ENCODE results near the gene COMTD1. TPM values are rescaled to one million over a fixed set of nuclear protein-coding genes. Genes with fewer than 3 reads are reported as not detected.
A peak's percentile ranks its signal among the peaks of the same experiment; 100 is the strongest.

COMTD1 gene
- total and polyA plus RNA-seq, 2 of the 13 experiments (the other 11 are each of a cell fraction or from before 2014, with no cell fraction given) = 11.8 to 18.4 TPM

GRCh38 chr10:75235375-75236177 is at the start of gene COMTD1 (continued):
- TF ChIP-seq AFF4 (CRISPR knock-in tag; IDR thresholded peaks at IDR 0.05) (no peak), TFAP4 (IDR thresholded peaks at IDR 0.05; ENCODE audit: borderline replicate concordance, low read depth) (0 out of 2 replicates have a peak, but pooled peaks have one; percentile 42), THAP9 (CRISPR knock-in tag; IDR thresholded peaks at IDR 0.05; ENCODE audit: borderline replicate concordance) (peak; percentile 16; the same call in 1 of the 2 replicates), ZNF570 (CRISPR knock-in tag; IDR thresholded peaks at IDR 0.05; ENCODE audit: borderline replicate concordance) (no peak), NFIB (CRISPR knock-in tag; IDR thresholded peaks at IDR 0.05; ENCODE audit: borderline replicate concordance) (no peak), KLF16 (CRISPR knock-in tag; IDR thresholded peaks at IDR 0.05) (peak in 1 of 2 experiments; percentile 64; a peak in 2 of 4 replicates), SRY (CRISPR knock-in tag; IDR thresholded peaks at IDR 0.05) (peak; percentile 87), YEATS4 (CRISPR knock-in tag; IDR thresholded peaks at IDR 0.05; ENCODE audit: borderline replicate concordance) (peak; percentile 90), PRPF4 (IDR thresholded peaks at IDR 0.05; ENCODE audit: low read depth, low read length, poor library complexity, severe bottlenecking) (no peak), WIZ (CRISPR knock-in tag; IDR thresholded peaks at IDR 0.05) (peak; percentile 51; the same call in 1 of the 2 replicates), ZBTB4 (CRISPR knock-in tag; IDR thresholded peaks at IDR 0.05; ENCODE audit: borderline replicate concordance) (peak; percentile 45; the same call in 1 of the 2 replicates), ONECUT2 (CRISPR knock-in tag; IDR thresholded peaks at IDR 0.05) (no peak), KDM5A (IDR thresholded peaks at IDR 0.05; ENCODE audit: borderline replicate concordance, low read length) (no peak)
- TF ChIP-seq, protein P1, sequence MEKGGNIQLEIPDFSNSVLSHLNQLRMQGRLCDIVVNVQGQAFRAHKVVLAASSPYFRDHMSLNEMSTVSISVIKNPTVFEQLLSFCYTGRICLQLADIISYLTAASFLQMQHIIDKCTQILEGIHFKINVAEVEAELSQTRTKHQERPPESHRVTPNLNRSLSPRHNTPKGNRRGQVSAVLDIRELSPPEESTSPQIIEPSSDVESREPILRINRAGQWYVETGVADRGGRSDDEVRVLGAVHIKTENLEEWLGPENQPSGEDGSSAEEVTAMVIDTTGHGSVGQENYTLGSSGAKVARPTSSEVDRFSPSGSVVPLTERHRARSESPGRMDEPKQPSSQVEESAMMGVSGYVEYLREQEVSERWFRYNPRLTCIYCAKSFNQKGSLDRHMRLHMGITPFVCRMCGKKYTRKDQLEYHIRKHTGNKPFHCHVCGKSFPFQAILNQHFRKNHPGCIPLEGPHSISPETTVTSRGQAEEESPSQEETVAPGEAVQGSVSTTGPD (CRISPR knock-in tag; IDR thresholded peaks at IDR 0.05) = no peak
